Fibroblast of the aortic adventitia (primary cell): Measurements from ENCODE around the gene CD300LF. TPM values are rescaled to one million over a fixed set of nuclear protein-coding genes. Genes with fewer than 3 reads are reported as not detected.

Experiments
- DNase-seq: peaks from one replicate; pipeline ENCODE4 v3.0.0-alpha.2; 2010; ENCODE audit warnings: low read depth
- H3K4me3 ChIP-seq: 2 replicates; pipeline ENCODE4 v1.5.1; 2011; ENCODE audit warnings: low read depth, mild to moderate bottlenecking, control low read depth, low read length, moderate library complexity
- CTCF ChIP-seq: IDR thresholded peaks from 2 replicates; pipeline ENCODE4 v1.5.1; 2011; ENCODE audit warnings: mild to moderate bottlenecking, low read length, control low read depth, inconsistent platforms; ENCODE audit not compliant: insufficient read depth
- total RNA-seq: library from RNA; depleted of rRNA; stranded (reverse); fragments of >200 nt; gene quantifications from 2 replicates; pipeline ENCODE4 v1.2.3, GENCODE V29; 2012; ENCODE audit warnings: low replicate concordance

The CD300LF gene
- total RNA-seq, 1 donor, result not detected

- peak; percentile 49 for DNase-seq
- no peak overlapping the region for H3K4me3 ChIP-seq
These were observed 46.1 kb upstream of the CD300LF start for GRCh38 chr17:74758848-74759168.

GRCh38 chr17:74757931-74758847 is 45.5 kb upstream of the CD300LF start:
- H3K4me3 ChIP-seq, result no peak overlapping the region
- no peak for TF ChIP-seq CTCF
- no peak for DNase-seq

More at GRCh38 chr17:74758848-74759168, 46.1 kb upstream of the CD300LF start:
- no peak for TF ChIP-seq CTCF

- no peak for TF ChIP-seq CTCF
- no peak for DNase-seq
- H3K4me3 ChIP-seq, result no peak overlapping the region
These were observed 44.8 kb upstream of the CD300LF start for GRCh38 chr17:74757502-74757901.

GRCh38 chr17:74756891-74757290 is 44.2 kb upstream of the CD300LF start:
- no peak for DNase-seq
- TF ChIP-seq CTCF, result no peak
- no peak overlapping the region for H3K4me3 ChIP-seq

- H3K4me3 ChIP-seq, result no peak overlapping the region
- no peak for TF ChIP-seq CTCF
- DNase-seq, result no peak
These were observed 42.8 kb upstream of the CD300LF start for GRCh38 chr17:74755533-74755932.

GRCh38 chr17:74754832-74755231 is 42.1 kb upstream of the CD300LF start:
- no peak for TF ChIP-seq CTCF
- DNase-seq, result no peak
- H3K4me3 ChIP-seq, result no peak overlapping the region

GRCh38 chr17:74752822-74753401 is 40.2 kb upstream of the CD300LF start:
- H3K4me3 ChIP-seq, result no peak overlapping the region
- DNase-seq, result no peak
- TF ChIP-seq CTCF, result no peak
